ENCODE data around the gene ACACA.

DNA sequence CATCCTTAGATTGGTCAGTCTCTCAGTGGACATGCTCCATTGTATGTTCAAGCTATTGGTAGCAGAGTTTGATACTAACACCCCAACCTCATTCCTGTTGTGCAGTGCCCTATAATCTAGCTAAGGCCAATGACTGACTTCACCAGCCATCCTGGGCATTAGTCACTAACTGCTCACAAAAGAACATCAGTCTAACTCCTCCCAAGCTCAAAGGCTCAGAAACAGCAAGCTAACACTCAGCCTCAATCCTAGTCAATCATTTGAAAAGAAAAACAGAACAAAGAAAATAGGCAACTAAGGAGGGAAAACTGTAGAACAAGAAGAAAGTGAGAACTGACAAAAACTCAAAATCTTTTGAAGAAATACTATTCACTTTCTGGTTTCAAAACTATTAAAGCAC lies 229.9 kb downstream of the ACACA start:
- TF ChIP-seq, protein P1, sequence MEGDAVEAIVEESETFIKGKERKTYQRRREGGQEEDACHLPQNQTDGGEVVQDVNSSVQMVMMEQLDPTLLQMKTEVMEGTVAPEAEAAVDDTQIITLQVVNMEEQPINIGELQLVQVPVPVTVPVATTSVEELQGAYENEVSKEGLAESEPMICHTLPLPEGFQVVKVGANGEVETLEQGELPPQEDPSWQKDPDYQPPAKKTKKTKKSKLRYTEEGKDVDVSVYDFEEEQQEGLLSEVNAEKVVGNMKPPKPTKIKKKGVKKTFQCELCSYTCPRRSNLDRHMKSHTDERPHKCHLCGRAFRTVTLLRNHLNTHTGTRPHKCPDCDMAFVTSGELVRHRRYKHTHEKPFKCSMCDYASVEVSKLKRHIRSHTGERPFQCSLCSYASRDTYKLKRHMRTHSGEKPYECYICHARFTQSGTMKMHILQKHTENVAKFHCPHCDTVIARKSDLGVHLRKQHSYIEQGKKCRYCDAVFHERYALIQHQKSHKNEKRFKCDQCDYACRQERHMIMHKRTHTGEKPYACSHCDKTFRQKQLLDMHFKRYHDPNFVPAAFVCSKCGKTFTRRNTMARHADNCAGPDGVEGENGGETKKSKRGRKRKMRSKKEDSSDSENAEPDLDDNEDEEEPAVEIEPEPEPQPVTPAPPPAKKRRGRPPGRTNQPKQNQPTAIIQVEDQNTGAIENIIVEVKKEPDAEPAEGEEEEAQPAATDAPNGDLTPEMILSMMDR (tag by site-specific recombination; IDR thresholded peaks at IDR 0.05): no peak
- TF ChIP-seq ZNF521 (tag by site-specific recombination; IDR thresholded peaks at IDR 0.05): no peak
- TF ChIP-seq MZF1 (tag by site-specific recombination; IDR thresholded peaks at IDR 0.05; ENCODE audit: borderline replicate concordance): no peak
- TF ChIP-seq ZNF140 (tag by site-specific recombination; IDR thresholded peaks at IDR 0.05): no peak
- no peak for TF ChIP-seq REST (tag by site-specific recombination; IDR thresholded peaks at IDR 0.05)
- no peak for TF ChIP-seq ZSCAN30 (tag by site-specific recombination; IDR thresholded peaks at IDR 0.05)
- TF ChIP-seq RBAK (tag by site-specific recombination; IDR thresholded peaks at IDR 0.05): no peak

Data from HEK293 (cell line).